GM21526 (cell line): ENCODE data around the gene PLPPR4.
"Not testable (repeated sequence)": the region's sequence is repeated elsewhere in the genome, so short reads cannot be mapped to it uniquely, and the experiment has no call there.

Source experiments
- ATAC-seq: cut with Tn5 transposase; IDR thresholded peaks from one replicate; pipeline ENCODE4 v1.9.1; 2021; ENCODE audit warnings: moderate library complexity; ENCODE audit not compliant: unreplicated experiment, low FRiP score

Gene PLPPR4, protein sequence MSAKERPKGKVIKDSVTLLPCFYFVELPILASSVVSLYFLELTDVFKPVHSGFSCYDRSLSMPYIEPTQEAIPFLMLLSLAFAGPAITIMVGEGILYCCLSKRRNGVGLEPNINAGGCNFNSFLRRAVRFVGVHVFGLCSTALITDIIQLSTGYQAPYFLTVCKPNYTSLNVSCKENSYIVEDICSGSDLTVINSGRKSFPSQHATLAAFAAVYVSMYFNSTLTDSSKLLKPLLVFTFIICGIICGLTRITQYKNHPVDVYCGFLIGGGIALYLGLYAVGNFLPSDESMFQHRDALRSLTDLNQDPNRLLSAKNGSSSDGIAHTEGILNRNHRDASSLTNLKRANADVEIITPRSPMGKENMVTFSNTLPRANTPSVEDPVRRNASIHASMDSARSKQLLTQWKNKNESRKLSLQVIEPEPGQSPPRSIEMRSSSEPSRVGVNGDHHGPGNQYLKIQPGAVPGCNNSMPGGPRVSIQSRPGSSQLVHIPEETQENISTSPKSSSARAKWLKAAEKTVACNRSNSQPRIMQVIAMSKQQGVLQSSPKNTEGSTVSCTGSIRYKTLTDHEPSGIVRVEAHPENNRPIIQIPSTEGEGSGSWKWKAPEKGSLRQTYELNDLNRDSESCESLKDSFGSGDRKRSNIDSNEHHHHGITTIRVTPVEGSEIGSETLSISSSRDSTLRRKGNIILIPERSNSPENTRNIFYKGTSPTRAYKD

DNA sequence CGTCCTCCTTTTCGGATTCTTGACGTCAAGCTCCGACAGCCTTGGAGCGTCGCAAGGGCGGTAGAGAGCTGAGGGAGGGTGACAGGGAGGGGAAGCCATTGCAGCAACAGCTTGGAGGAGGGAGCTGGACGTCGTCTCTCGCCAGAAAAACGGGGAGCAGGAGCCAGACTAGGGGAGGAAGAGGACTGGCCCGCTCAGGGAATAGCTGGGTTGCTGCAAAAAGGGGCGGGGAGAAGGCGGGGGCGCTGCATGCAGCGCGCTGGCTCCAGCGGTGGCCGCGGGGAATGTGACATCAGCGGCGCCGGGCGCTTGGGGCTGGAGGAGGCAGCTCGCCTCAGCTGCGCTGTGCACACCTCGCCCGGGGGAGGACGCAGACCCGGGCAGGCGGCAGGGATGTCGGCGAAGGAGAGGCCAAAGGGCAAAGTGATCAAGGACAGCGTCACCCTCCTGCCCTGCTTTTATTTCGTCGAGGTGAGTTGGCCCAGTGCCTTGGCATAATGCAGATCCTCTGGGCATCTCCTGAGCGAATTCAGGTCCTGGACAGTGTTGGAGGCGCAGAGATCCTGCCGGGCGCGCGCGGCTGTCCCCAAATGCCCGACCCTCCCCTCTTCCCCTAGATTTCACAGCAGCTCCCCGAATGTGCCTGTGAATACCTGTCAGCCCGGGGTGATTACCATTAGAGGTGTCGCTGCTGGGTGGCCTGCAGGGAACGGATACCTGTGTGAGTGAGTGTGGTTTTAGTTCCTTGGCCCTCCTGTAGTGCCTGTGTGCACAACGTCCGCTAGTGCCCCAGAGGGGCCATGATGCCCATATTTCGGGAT, at the start of gene PLPPR4:
Gene PLPPR4 (plus strand): TSS at position 292 of the 821 bp plus-strand sequence. CDS start 102 bp downstream, at position 394.
- no peak for ATAC-seq

DNA sequence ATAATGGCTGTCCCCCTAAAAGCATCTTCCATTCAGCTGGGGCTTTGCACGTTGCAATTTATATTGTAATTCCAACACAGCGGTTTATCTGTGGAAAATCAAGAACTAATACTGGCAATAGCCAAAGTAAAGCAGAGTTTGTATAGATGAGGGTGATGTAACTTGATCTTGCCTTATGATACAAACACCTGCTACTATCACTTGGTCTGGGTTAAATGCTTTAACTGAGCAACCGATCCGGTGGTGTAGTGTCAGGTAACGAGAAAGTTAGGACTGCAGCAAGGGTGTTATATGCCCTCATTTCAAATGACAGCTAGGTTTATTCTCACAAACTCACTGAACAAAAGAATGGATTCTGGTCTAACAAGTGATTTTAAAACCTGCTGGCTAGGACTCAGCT, 47.3 kb upstream of the PLPPR4 start:
- ATAC-seq, result no peak

DNA sequence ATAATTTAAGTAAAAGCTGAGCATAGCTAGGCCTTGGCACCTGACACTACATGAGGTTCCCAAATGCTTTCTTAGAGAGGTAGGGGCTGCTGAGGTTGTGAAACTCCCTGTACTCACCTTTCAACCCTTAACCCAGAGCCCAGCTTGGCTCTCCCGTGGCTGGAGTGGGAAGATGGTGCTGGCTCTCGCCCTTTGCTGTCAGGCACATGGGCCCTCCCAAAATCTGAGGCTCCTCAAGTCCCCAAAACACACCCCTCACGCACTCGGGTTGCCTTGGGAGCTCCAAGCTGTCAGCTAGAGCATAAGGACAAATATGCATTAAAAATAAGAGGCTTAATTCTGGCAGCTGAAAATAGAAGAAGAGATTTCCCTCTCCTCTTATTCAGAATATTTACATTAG, 46.7 kb upstream of the PLPPR4 start:
- ATAC-seq, result no peak

DNA sequence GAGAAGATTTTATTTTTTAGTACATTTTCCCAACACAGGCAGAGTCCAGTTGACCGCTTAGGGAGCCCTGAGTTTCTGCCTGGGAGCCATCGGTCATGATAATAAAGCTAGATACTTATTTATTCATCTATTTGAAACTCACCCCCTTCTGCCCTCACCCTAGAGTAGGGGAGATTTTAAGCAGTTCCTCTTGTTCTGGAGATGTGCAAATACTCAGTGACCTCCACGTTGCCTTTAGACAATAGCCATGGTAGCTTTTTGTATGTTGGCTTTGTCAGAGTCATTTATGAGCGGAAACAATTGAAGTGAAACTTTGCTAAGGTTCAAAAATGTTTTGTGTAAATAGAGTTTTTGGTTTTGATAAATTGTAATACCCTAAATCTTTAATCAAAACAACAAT, 45.7 kb upstream of the PLPPR4 start:
- ATAC-seq, result no peak

DNA sequence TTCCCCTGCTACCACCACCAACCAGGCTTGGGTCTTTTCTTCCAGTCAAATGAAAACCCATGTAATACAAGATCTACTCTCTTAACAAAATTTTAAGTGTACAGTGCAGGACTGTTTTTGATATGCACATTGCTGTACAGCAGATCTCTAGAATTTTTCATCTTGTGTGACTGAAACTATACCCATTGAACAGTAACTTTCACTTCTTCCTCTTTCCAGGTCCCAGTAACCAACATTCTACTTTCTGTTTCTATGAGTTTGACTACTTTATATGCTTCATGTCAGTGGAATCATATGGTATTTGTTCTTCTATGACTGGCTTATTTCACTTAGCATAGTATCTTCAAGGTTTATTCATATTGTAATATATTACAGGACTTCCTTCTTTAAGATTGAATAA, 45.3 kb upstream of the PLPPR4 start:
- peak; percentile 98 for ATAC-seq

DNA sequence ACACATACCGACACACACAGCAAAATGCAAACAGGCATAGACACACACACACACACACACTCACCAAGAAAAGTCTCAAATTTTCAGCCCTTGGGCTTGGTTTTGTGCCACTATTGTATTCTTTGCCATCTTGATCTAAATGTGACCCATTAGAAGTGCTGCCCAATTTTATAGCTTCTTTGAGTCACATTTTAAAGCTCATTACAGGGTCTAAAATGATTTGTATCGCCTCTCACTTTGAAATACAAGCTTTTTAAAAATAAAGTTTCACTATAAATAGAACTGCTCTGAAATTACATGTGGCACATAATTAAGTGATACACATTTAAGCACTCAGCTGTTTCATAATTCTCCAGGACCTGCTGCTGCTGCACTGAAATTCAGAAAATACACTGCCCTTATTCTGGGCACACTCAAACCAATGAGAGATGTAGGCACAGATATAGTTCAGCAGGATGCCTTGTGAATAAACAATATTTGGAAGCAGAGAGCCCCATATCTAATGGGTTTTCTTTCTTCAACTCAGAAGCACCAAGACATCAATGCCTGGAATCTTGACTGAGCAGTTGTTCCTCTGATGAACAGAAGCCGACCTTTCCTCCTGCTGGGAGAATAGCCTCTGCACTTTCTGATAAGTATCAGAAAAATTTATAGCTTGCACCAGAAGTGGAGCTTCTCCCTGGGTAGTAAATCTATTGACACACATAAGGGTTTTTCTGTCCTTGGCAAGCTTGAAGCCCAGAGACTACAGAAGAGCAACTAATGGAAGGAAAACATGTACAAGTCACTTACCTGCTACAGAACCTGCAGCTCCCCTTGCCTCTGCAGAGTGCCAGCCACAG, 37.0 kb upstream of the PLPPR4 start:
- peak; percentile 20 for ATAC-seq

DNA sequence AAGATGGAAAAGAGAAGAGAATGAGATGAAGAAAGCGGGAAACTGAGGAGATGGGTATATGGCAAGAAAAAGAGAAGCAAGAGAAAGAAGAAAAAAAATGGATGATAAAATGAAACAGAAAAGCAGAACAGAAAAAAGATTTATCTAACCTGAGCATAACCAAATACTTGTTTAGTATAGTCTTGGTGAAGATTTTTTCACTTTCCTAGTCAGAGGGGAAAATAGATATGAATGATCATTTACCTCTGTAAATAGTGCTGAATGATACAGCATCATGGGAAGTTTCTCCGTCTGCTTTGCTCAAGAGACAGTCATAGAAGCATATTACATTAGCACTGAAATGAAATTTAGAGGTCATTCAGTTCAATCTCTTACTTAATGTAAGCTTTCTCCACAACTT, 36.1 kb upstream of the PLPPR4 start:
- ATAC-seq, result peak; percentile 78

DNA sequence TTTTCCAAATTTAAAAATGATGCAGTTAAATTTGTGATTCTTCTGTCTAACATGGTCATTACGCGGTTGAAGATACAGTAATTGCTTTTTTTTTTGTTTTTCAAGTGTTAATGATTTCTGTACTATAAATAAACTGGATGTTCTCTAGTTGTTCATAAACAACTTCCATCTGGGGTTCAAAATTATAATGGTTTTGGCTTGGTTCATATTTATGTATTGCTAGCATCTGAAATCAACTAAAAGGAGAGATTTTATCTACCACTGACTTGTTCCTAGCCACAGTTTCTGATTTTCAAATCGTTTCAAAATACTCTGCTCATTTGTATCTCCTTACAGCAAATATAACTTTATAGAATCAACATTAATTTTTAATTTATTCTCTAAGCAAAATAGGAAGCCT, 35.2 kb upstream of the PLPPR4 start:
- ATAC-seq, result no peak

DNA sequence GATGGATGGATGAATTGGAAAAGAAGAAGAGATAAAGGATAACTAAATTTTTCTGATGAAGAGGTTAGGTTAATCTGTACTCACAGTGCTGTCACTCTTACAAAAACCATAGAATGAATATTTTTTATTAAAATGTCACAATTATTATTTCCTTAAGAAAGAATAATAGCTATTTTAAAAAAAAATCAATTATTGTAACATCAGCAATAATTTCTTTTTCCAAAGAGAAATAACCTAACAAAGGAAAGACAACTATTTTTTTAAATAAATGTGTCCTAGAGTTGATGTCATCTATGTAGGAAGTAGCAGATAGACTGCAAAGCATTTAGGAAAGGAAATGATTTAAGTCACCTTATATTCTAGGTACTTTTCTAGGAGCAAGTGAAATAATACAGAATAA, 33.6 kb upstream of the PLPPR4 start:
- no peak for ATAC-seq

DNA sequence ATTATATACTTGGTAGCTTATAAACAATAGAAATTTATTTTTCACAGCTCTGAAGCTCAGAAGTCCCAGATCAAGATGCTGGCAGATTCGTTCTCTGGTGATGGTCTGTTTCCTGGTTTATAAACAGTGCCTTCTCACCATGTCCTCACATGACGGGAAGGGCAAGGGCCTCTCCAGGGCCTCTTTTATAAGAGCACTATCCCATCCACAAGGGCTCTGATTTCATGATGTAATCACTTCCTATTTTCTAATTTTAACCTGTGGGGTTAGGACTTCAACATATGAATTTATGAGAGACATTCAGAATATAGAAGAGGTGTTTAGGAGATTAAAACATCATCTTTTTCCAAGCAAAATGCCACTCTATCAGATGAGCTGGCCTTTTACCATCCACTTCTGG, 32.1 kb upstream of the PLPPR4 start:
- no peak for ATAC-seq

DNA sequence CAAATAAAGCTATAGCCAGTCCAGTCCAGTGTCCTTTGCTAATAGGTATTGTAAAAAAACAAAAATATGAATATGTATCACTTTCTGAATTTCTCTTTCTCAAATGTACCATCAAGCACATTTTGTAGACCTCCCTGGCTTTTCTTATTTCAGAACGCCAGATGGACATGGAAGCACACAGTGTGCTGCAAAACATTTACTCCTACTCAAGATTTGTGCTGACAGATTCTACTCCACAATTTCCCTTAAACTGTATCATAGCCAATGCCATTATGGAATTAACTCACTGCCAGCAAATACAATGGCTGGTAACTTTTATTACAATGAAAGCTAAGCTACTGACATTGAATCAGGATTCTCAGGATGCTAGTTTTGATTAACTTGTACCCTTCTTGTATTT, 30.8 kb upstream of the PLPPR4 start:
- no peak for ATAC-seq

DNA sequence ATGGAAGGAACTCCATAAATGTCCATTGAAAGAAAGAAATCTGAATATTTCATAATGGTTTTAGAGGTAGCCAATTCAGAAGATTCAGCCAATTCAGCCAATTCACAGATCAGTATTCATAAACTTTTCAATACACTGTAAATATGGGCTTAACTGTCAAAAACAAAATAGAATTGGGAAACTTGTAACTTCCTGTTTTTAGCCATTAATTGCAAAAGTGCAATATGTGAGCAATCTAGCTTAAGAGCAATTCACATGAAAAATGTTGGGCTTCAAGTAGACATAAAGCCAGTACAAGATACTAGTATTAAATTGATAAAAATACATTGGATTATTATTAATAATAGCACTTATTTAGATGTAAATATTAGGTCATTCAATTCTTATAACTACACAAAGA, 27.5 kb upstream of the PLPPR4 start:
- no peak for ATAC-seq

DNA sequence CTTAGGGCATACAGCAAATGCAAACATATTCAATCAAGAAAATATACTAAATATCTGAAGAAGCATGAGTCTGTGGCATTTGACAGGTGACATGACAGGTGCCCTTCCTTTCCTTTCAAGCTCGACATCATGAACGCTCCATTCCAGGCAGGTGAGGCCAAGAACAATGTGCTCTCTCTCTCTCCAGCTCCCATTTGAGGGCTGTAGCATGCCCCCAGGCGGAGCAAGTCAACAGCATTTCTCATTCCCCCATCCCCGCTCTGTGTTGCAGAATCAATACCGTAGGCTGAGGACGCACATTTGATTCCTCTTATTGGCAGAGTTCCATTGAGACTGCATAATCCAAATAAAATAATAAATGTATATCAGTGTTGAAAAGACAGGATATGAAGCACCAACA, 24.6 kb upstream of the PLPPR4 start:
- no peak for ATAC-seq

DNA sequence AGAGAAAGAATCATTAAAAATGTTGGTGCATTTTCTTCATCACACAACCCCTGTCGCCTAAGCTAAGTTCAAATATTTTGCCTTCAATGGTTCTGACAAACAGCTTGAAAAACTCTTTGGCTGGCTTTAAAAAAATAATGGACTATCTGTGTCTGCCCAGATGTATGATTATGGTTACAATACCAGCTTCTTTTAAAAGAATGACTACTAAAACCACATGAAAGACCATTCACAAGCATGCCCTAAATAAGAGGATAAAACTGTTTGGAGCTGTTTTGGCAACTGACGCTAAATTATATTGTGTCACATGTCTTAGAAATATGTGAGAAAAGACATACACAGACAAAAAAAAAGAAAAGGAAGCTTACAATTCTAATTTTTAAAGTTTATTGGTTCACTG, 23.7 kb upstream of the PLPPR4 start:
- ATAC-seq, result no peak

DNA sequence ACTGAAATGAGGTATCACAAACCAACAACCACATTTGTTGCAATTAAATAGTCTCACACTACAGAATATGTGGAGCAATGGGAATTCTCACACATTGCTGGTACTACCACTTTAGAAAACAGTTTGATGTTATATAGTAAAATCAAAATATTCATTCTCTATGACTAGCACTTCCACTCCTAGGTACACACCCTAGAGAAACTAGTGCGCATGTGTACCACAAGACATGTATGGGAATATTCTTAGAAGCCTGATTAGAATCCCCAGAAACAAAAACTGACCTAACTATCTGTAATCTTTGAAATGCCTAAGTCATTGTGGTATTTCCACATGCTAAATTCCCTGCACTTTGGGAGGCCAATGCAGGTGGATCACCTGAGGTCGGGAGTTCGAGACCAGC, 18.1 kb upstream of the PLPPR4 start:
- no peak for ATAC-seq

DNA sequence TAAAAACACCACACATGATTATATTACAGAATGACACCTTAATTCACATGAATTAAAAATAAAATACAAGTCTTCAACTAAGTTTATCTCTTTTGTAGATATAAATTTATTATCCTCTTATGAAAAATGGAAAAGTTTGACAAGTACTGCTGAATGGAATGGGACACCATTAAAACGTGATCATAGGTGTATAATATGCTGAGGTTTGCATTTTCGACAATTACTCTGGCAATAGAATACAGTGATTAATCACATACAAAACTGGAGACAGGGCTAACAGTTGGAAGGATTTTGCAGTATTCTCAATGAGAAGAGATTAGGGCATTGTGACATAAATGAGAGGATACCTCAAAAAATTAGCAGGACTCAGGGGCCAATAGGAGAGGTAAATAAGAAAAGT, 17.1 kb upstream of the PLPPR4 start:
- ATAC-seq, result no peak

DNA sequence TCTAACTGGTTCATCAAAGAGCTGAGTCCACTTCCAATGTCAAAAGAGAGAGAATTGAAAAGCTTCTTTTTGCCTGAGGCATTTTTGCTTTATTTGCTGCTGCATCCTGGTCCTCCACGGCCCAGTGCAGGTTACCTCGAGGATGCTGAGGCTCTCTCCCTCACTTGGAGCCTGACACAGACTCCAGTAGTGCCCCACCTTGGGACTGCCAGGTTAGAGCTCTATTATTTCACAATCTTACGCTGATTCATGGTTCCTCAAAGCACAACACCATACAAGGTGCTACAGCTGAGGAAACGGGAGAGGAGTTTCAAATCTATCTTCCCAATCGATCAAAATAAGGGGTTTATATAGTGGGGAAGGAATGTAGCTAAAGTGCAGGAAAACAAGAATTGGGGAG, 13.6 kb upstream of the PLPPR4 start:
- ATAC-seq, result no peak

DNA sequence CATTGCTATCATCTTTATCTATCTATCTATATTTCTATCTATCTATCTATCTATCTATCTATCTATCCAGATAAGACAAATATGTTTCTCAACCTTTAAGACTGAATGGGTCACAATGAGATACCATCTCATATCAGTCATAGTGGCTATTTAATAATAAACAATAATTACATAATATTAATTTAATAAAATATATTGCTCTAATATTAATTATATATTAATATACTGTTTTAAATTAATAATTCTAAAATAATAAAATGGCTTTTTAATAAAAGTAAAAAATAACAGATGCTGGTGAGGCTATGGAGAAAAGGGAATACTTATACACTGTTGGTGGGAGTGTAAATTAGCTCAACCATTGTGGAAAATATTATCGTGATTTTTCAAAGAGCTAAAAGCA, 13.0 kb upstream of the PLPPR4 start:
- no peak for ATAC-seq

DNA sequence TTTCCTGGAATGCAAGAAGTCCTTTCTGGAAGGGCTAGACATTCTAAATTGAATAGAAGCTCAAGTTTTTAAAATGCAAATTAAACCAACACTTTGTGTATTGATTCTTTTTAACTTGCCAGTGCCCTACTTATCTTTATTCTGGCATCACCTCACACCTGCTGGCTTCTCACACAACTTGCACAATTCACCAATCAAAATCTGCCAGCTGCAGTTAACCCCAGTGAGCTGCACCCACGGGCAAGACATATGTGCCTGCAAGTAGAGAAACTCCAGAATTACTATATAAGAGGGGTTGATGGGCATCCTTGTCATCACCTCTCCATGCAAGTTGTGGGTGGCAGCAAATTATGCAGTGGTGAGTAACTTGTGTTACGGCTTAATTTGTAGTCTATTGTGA, 11.7 kb upstream of the PLPPR4 start:
- no peak for ATAC-seq

DNA sequence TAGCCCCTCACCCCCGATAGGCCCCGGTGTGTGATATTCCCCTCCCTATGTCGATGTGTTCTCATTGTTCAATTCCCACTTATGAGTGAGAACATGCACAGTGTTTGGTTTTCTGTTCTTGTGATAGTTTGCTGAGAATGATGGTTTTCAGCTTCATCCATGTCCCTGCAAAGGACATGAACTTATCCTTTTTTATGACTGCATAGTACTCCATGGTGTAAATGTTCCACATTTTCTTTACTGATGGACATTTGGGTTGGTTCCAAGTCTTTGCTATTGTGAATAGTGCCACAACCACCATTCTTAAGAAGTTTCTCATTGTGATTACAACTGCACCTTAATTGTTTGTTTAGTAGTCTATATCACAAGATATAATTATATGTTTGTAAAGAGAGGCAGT, 3.9 kb upstream of the PLPPR4 start:
- not testable (repeated sequence) for ATAC-seq
